ENCODE measurements around the gene NBEAL1.
"Not testable (repeated sequence)": the region's sequence is repeated elsewhere in the genome, so short reads cannot be mapped to it uniquely, and the experiment has no call there.

NBEAL1 gene
- total RNA-seq = 15.8 to 41.6 reads per million in 2 experiments

DNA sequence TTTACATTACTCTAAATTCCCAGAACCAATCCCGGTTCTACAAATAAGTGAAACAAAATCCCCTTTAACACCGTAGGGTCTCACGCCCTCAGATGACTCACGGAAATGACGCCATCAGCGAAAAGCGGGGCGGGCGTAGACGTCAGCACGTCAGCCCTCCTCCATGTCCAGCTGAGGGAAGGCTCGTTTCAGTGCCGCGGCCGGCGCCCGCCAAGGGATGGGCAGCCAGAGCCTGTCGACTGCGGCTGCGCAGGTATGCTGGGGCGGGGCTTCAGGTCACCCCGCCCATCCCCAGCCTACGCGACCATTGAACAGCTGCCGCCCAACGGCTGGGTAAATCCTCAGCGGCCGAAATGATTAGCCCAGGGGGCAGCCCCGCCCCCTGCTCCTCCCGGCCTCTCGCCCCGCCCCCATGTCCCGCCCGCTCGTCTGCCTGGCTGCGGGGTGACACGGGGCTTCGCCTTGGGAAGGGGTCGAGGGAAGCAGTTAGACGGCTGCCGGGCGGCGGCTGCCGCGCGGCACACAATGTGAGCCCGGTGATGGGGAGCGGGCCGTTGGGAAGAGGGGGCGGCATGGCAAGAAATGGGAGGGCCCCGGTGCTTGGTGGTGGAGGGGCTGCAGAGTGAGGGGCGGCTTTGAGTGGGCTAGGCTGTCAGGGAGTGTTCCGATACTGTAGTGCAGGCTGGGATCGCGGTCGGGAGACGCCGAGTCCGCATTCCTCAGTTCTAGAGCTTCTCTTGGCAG is at the start of gene NBEAL1:
NBEAL1 (plus strand) TSS at position 420 of the 744 bp plus-strand sequence. CDS start 1,510 bp downstream, outside the sequence.
- DNase-seq (ENCODE audit: low read depth) = peak; percentile 91

DNA sequence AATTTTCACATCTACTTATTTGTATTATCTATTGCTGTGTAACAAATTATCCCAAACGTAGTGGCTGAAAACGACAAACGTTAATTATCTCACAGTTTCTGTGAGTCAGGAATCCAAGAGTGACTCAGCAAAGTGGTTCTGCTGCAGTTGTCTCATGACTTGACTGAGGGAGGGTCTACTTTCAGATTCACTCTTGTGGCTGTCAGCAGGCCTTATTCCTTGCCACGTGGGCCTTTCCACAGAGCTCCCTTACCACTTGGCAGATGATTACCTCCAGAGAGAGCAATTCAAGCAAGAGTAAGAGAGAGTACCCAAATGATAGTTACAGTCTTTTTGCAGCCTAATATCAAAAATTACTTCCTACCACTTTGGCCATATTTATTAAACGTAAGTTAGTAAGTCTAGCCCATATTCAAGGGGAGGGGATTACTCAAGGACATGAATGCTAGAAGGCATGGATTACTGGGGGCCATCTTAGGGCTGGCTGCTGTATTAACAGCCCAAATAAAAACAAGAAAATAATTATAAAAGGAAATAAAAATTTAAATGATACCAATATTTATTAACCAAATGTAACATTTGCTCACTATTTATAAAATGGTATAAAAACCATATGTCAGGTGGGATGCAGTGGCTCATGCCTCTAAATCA is 48.7 kb upstream of the NBEAL1 start:
- no peak for DNase-seq (ENCODE audit: low read depth)

- not testable (repeated sequence) for DNase-seq (ENCODE audit: low read depth)
These were observed 45.3 kb upstream of the NBEAL1 start for GRCh38 chr2:202969404-202969803.

DNA sequence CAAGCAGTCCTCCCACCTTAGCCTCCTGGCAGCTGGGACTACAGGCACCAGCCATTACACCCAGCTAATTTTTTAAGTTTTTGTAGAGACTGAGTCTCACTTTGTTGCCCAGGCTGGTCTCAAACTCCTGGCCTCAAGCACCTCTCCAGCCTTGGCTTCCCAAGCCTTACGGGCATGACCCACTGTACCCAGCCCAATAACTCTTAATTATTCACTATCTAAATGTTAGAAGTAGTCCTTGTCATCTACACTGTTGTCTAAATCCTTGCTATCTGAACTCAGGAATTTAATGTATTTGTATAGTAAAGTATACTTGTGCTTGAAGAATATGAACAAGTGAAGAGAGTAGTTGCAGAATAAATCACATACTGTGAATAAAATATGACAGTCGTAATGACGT is 37.9 kb upstream of the NBEAL1 start:
- no peak for DNase-seq (ENCODE audit: low read depth)

GRCh38 chr2:202982779-202983491 is 31.7 kb upstream of the NBEAL1 start:
- no peak for DNase-seq (ENCODE audit: low read depth)

- no peak for DNase-seq (ENCODE audit: low read depth)
These were observed 24.9 kb upstream of the NBEAL1 start for GRCh38 chr2:202989749-202990148.

DNA sequence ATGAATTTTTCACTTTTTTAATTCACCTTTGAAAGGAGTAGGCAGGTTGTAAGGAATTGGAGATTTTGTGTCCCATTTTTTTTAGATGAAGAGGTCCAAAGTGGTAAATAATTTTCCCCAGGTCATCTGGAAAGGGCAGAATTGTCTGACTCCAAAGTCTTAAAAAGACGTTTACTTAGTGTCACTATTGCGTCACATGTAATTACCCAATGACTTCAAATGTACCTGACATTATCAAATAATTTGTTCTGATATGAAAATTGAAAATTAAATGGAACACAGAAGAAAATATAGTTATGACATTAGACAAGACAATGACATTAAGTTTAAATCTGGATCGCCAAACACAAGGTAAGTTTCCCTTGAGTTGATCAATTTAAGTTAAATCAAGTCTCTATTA is 24.2 kb upstream of the NBEAL1 start:
- DNase-seq (ENCODE audit: low read depth) = no peak

GRCh38 chr2:202997113-202997512 is 17.6 kb upstream of the NBEAL1 start:
- not testable (repeated sequence) for DNase-seq (ENCODE audit: low read depth)

GRCh38 chr2:203002054-203002821 is 12.4 kb upstream of the NBEAL1 start:
- DNase-seq (ENCODE audit: low read depth) = no peak

- no peak for DNase-seq (ENCODE audit: low read depth)
These were observed 11.0 kb upstream of the NBEAL1 start for GRCh38 chr2:203003716-203004115.

DNA sequence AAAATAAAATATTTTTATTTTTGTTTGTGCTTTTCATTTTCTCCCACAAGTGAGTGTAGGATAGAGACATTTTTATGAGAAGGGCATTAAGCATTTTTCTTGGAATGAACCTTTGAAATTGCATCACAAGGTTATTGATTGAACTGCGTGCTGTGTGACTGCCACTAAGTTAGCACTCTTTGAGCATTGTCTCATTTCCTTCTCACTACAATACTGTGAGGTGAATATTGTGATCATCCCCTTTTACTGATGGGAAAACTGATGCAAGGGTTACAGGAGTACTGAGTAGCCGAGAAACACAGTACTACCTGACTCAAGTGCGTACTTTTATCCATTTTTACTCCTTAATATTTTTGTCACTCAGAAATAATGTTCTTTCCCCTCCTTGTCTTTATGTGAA is 2.0 kb downstream of the NBEAL1 start:
- DNase-seq (ENCODE audit: low read depth) = no peak

DNA sequence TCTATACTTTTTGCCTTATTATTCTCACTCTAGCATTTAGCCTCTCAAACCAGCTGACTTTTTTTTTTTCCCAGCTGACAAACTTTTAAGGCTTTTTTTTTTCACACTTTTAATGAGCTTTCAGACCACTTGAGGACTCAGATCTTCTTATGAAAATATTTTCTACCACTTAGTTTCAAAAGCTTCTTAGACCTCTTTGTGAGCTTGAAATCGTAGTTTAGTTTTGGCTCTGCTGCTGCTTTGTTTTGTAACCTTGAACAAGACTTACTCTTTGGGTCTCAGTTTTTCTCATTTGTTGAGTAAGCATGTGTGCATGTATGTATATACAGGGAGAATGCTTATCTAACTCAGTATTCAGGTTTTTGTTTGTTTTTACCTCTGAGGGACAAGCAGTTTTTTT is 3.5 kb downstream of the NBEAL1 start:
- no peak for DNase-seq (ENCODE audit: low read depth)

DNA sequence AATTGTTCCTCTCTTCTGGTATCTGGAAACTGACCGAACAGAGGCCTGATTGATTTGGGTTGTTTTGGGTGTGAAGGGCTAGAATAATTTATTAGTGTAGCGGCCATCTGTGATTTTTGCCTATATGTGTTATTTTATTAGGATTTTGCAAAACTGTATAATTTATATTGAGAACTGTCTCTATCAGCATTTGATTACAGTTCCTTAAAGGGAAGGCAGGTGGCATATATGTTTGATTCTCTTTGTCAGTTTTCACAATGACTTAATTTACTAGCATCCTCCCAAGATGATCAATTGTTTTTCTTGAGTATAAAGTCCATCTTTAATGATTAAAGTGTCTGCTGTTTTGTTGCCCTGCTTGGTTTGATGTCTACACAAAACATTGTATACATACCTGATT is 4.5 kb downstream of the NBEAL1 start:
- DNase-seq (ENCODE audit: low read depth) = no peak

DNA sequence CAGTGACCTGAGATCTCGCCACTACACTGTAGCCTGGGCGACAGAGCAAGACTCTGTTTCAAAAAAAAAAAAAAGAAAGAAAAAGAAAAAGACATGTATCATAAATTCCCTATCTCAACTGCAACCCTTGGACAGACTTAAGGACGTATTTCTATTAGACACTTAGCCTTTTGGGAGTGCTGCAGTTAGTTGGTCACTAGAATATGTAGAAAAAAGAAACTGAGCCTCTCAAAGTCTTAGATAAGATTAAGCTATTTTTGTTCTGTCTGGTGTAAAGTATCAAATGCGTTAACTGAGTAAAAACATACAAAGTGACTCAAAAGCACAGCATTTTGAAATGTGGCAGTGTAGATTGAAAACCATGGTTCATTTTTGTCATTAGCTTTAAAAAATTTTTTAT is 7.3 kb downstream of the NBEAL1 start:
- no peak for DNase-seq (ENCODE audit: low read depth)

DNA sequence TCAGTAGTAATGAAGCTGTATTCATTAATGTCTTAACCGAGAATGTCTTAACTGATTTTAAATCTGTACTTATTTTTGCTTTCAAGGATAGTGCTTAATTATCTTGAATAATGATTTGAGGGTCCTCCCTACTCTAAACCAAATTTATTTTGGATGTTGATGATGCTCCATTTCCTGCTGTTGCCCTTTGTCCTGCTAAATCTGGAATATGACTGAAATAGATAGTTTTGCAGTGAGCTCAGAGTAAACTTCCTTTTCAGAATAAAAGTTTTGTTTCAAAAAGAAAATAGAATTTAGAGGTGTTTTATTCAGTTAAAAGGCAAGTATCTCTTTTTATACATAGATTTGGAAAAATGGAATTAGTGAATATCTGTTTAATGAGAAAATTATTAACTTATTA is 8.1 kb downstream of the NBEAL1 start:
- no peak for DNase-seq (ENCODE audit: low read depth)

DNA sequence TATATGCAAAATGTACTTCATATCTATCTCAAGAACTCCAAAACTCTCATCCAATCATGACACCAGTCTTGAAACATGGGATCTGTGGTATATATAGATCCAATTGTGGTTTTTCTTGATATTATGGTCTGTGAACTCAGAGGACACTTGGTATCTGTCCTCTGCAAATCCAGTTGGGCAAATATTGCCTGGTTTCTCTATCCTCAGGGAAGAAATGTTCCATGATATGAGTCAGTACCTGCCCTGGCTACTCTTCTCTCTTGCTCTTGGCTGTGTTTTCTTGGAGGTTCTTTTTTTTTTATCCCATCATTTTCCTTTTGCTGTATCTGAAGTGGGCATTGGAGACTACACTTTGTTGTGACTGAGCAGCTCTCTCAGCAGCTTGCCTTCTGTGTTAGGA is 10.9 kb downstream of the NBEAL1 start:
- no peak for DNase-seq (ENCODE audit: low read depth)

- no peak for DNase-seq (ENCODE audit: low read depth)
These were observed 15.9 kb downstream of the NBEAL1 start for GRCh38 chr2:203030545-203030944.

DNA sequence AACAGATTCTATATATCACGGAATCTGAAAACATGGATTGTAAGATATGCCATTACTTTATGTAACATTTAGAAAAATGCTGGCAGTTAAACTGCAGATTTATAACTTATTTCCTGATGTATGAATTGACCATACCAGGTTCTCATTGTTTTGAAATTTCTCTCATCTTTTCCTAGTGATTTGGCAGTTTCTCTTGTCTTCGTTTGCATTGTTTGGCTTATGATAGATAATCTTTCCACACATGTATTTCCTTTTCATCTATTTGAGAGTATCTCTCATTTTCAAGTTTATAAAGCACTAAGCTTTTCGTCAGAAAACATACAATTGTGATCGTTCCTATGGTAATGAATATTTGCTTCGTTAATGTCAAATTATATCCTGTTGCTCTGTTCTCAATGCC is 16.3 kb downstream of the NBEAL1 start:
- DNase-seq (ENCODE audit: low read depth) = no peak

DNA sequence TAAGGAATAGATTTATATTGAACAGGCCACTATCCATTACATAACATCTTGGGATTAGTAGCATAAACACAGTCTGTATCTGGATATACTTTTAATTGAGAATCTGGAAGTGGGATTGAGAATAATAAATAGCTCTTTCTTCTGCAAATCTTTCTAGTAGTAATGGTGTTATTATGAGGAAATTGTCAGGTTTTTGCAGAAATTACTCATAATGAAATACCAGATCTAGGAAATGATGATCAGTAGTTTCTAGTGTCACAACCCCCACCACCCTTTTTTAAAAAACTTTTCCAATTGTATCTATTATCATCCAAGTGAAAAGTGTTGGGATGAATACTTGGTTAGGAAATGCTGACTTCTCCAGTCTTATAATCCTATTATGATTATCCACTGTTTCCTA is 18.7 kb downstream of the NBEAL1 start:
- DNase-seq (ENCODE audit: low read depth) = no peak

GRCh38 chr2:203035879-203036470 is 21.3 kb downstream of the NBEAL1 start:
- DNase-seq (ENCODE audit: low read depth) = no peak

DNA sequence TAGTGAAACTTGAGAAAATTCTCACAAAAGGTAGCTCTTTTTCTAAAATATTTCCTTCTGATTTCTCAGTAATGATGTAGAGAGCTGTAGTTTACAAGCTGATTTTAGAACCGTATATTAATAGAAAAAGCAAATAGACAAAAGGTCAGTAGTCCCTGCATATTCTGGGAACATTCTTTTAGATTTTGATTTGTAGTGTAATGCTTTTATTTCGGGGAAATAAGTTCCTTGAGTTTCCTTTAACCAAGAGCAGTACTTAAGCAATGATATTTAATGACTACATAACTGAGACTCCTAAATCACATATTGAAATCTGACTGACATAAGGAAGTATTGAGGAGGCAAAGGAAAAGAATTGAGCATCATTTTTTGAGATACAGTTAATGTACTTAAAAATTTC is 22.4 kb downstream of the NBEAL1 start:
- DNase-seq (ENCODE audit: low read depth) = no peak

GRCh38 chr2:203038586-203038985 is 23.9 kb downstream of the NBEAL1 start:
- no peak for DNase-seq (ENCODE audit: low read depth)
